ENCODE data around the gene EPS15. TPM values are rescaled to one million over a fixed set of nuclear protein-coding genes. Genes with fewer than 3 reads are reported as not detected.

EPS15 gene
- total and polyA plus RNA-seq, 2 of the 13 experiments (the other 11 are each of a cell fraction or from before 2014, with no cell fraction given): 14.3 to 19.3 TPM

GRCh38 chr1:51488372-51489050 lies 30.6 kb downstream of the EPS15 start:
- in situ Hi-C loops (cut with HindIII; ENCODE audit: extremely low pct_ligation_motif_present, low pct_unique_long_range_greater_than_20kb) (no loop called here), intact Hi-C loops (cut with micrococcal nuclease; ENCODE audit: unreplicated experiment) (no loop called here)
- no peaks in the 10 kb centered on the region for H3K27me3 ChIP-seq (ENCODE audit: control insufficient read depth in 1 of 2, insufficient read depth in 2 of 2, low read length in 2 of 2)
- no peaks in the 10 kb centered on the region for H3K9me3 ChIP-seq (ENCODE audit: low read length)
- H3K79me2 ChIP-seq (ENCODE audit: insufficient read depth, low read length): peaks cover 23% of the 10 kb centered on the region
- no peak overlapping the region for H3K4me3 ChIP-seq (replicated peaks in 1 of 3; ENCODE audit: insufficient read depth in 1 of 3, low read depth in 2 of 3, low read length in 3 of 3)
- peaks cover 6% of the 10 kb centered on the region for H3K4me1 ChIP-seq (ENCODE audit: insufficient read depth, low read length)
- CTCF ChIA-PET (ENCODE audit: low intra/inter-chr PET ratio, low total read pairs): no interaction called here
- H3K9ac ChIP-seq (ENCODE audit: insufficient read depth, low read depth, low read length): no peak overlapping the region
- H2AFZ ChIP-seq (ENCODE audit: low read length): no peak overlapping the region
- POLR2A ChIA-PET: interaction anchor here (0.6 to 0.8 kb wide), 2 partner anchors 27 to 29 kb away, joined by 3 read pairs; no protein-coding TSS in a partner anchor
- ATAC-seq (no peak), DNase-seq (ENCODE audit: low spot score) (no peak), FAIRE-seq (no peak)
- H3K27ac ChIP-seq (ENCODE audit: extremely low read length, insufficient read depth, low read length): peak overlapping the region; percentile 33
- 97% methylated on average over 4 of the region's 4 CpGs for WGBS (ENCODE audit: low lambda C conversion rate)
- no peak for TF ChIP-seq ZNF788 (CRISPR knock-in tag; IDR thresholded peaks at IDR 0.05; ENCODE audit: borderline replicate concordance)
- TF ChIP-seq IKZF1 (IDR thresholded peaks at IDR 0.05): no peak
- TF ChIP-seq, protein P1, sequence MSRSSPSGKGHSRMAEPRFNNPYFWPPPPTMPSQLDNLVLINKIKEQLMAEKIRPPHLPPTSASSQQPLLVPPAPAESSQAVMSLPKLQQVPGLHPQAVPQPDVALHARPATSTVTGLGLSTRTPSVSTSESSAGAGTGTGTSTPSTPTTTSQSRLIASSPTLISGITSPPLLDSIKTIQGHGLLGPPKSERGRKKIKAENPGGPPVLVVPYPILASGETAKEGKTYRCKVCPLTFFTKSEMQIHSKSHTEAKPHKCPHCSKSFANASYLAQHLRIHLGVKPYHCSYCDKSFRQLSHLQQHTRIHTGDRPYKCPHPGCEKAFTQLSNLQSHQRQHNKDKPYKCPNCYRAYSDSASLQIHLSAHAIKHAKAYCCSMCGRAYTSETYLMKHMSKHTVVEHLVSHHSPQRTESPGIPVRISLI (CRISPR knock-in tag; IDR thresholded peaks at IDR 0.05; ENCODE audit: borderline replicate concordance): peak; percentile 30; the same call in 1 of the 2 replicates
- TF ChIP-seq ZNF20 (CRISPR knock-in tag; IDR thresholded peaks at IDR 0.05): no peak
- TF ChIP-seq KLF9 (CRISPR knock-in tag; IDR thresholded peaks at IDR 0.05; ENCODE audit: low read depth): no peak
- TF ChIP-seq ZNF230 (CRISPR knock-in tag; IDR thresholded peaks at IDR 0.05): no peak
- TF ChIP-seq, protein P2, sequence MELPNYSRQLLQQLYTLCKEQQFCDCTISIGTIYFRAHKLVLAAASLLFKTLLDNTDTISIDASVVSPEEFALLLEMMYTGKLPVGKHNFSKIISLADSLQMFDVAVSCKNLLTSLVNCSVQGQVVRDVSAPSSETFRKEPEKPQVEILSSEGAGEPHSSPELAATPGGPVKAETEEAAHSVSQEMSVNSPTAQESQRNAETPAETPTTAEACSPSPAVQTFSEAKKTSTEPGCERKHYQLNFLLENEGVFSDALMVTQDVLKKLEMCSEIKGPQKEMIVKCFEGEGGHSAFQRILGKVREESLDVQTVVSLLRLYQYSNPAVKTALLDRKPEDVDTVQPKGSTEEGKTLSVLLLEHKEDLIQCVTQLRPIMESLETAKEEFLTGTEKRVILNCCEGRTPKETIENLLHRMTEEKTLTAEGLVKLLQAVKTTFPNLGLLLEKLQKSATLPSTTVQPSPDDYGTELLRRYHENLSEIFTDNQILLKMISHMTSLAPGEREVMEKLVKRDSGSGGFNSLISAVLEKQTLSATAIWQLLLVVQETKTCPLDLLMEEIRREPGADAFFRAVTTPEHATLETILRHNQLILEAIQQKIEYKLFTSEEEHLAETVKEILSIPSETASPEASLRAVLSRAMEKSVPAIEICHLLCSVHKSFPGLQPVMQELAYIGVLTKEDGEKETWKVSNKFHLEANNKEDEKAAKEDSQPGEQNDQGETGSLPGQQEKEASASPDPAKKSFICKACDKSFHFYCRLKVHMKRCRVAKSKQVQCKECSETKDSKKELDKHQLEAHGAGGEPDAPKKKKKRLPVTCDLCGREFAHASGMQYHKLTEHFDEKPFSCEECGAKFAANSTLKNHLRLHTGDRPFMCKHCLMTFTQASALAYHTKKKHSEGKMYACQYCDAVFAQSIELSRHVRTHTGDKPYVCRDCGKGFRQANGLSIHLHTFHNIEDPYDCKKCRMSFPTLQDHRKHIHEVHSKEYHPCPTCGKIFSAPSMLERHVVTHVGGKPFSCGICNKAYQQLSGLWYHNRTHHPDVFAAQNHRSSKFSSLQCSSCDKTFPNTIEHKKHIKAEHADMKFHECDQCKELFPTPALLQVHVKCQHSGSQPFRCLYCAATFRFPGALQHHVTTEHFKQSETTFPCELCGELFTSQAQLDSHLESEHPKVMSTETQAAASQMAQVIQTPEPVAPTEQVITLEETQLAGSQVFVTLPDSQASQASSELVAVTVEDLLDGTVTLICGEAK (IDR thresholded peaks at IDR 0.05): peak; percentile 98
- TF ChIP-seq, protein P2 (CRISPR knock-in tag; IDR thresholded peaks at IDR 0.05): peak; percentile 65; the same call in 1 of the 2 replicates
- 0 out of 2 replicates have a peak, but pooled peaks cover 5% of the 10 kb centered on the region for H4K20me1 ChIP-seq (ENCODE audit: insufficient read depth, low read length)
- no peak overlapping the region for H3K4me2 ChIP-seq (ENCODE audit: low read depth, low read length)
- H3K36me3 ChIP-seq (replicated peaks in 1 of 2; ENCODE audit: control insufficient read depth in 1 of 2, insufficient read depth in 2 of 2, low read length in 2 of 2): no peaks in the 10 kb centered on the region; a peak in 1 of 5 replicates
- no TSS peak for BruUV-seq (replicated peaks)
